AG09309 (cell line): ENCODE measurements around the gene RGS9.

Source experiments
- DNase-seq: peaks from one replicate; pipeline ENCODE4 v3.0.0-alpha.2; 2010; ENCODE audit warnings: low read depth
- H3K4me3 ChIP-seq: 2 replicates; pipeline ENCODE4 v1.5.1; 2011; ENCODE audit warnings: mild to moderate bottlenecking, low read depth, low read length, moderate library complexity; ENCODE audit not compliant: control insufficient read depth
- TF ChIP-seq, protein P1 (sequence below): IDR thresholded peaks from 2 replicates; pipeline ENCODE4 v1.5.1; 2011; ENCODE audit warnings: mild to moderate bottlenecking, low read depth, low read length, inconsistent platforms; ENCODE audit not compliant: insufficient read depth, control insufficient read depth; ENCODE audit errors: missing control alignments

RGS9 gene

DNA sequence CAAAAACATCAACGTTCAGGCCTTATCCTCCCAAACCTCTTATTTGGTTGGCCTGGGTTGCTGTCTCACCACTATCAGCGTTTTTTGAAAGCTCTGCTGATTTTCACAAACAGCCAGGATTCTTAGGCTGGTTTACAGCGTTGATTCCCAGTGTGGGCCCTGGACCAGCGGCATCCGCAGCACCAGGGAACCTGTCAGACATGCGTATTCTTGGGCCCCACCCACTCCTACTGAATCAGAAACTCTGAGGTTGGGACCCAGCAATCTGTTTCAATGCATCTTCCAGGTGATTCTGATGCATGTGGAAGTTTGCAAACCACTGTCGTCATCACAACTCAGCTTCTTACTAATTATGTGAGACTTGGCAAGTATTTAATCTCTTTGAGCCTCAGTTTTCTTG lies 58.5 kb downstream of the RGS9 start:
- no peak for DNase-seq
- no peak overlapping the region for H3K4me3 ChIP-seq
- TF ChIP-seq, protein P1, sequence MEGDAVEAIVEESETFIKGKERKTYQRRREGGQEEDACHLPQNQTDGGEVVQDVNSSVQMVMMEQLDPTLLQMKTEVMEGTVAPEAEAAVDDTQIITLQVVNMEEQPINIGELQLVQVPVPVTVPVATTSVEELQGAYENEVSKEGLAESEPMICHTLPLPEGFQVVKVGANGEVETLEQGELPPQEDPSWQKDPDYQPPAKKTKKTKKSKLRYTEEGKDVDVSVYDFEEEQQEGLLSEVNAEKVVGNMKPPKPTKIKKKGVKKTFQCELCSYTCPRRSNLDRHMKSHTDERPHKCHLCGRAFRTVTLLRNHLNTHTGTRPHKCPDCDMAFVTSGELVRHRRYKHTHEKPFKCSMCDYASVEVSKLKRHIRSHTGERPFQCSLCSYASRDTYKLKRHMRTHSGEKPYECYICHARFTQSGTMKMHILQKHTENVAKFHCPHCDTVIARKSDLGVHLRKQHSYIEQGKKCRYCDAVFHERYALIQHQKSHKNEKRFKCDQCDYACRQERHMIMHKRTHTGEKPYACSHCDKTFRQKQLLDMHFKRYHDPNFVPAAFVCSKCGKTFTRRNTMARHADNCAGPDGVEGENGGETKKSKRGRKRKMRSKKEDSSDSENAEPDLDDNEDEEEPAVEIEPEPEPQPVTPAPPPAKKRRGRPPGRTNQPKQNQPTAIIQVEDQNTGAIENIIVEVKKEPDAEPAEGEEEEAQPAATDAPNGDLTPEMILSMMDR: no peak

DNA sequence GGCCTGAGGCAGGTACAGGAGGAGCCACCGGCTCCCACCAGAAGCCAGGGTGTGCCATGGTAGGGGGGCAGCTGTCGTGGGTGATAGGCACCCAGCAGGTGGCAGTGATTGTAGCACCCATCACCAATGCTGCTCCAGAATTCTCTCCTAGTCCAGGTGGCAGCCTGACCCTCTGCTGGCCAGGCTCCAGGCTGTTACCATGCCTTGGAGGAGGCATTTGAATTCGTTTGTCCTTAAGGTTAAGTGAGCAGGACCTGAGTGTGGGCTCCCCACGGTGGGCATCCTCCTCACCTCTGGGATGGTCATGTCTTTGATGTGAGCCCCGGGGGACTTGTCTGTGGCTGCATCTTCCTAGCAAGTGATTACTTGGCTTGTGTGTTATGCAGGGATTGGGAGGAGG lies 59.4 kb downstream of the RGS9 start:
- no peak for DNase-seq
- no peak overlapping the region for H3K4me3 ChIP-seq

DNA sequence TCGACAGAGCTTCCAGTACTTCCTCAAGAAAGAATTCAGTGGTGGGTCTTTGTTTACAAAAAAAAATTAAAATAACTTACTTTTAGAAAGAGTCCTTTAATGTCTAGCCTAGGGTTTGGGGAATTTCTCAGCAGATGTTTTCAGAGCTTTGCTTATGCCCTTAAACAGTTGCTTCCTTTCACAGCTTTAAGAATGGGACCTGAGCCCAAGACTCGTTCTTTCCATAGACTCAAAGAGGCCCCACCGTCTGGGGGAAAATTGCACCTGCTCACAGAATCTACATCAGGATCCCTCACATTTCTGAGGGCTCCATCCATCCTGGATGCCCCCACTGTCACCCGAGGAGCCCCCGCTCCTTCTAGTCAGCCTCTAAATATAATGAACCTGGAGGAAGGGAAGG lies 60.0 kb downstream of the RGS9 start:
- no peak overlapping the region for H3K4me3 ChIP-seq
- DNase-seq: no peak
- TF ChIP-seq, protein P1: no peak

More for the DNA sequence above, 59.4 kb downstream of the RGS9 start:
- TF ChIP-seq, protein P1: no peak

DNA sequence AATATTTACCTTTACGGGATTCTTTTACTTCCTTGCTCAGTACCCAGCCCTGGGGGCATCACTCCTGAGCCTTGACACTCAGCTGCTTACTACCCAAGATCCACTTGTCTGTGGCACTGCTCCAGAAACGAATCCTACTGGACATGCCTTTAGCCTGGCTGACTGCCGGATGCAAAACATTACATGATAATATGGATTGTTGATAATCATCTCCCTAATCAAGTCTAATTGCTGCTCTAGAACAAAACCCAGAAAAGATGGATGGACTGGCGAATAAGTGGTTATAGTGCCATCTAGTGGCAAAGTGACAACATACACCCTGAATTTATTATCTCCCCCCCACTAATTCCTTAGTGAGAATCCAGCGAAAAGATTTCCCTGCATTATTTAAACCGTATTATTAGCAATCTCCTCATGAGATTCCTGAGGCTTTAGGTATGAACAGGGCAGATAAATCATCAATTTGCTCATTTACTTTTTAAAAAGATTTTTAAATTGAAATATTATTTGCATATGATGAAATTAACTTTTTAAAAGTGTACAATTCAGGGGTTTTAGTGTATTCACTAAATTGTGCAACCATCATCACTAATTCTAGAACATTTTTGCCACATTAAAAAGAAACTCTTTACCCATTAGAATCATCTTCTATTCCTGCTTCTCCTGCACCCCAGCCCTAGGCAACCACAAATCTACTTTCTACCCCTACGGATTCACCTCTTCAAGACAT lies 61.6 kb downstream of the RGS9 start:
- no peak overlapping the region for H3K4me3 ChIP-seq
- TF ChIP-seq, protein P1: peak; percentile 62
- DNase-seq: no peak

DNA sequence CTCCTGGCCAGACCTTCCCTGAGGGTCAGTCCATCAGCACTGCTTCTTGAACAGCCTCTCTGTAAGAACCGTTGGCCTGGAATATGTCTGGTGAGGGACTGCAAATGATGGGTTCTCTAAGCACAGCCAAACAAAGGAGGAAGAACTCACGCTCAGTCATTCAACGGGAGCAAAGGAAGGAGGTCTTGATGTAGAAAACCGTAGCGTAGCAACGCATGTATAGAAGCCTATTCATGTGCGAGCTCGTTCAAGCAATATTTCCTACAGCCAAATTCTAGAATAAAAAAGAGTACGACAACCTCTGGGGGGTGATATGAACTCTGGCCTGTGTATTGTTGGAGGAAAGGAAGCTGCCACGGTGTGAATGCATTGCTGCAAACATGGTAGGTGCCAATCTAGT lies 64.2 kb downstream of the RGS9 start:
- TF ChIP-seq, protein P1: no peak
- DNase-seq: no peak
- no peak overlapping the region for H3K4me3 ChIP-seq

DNA sequence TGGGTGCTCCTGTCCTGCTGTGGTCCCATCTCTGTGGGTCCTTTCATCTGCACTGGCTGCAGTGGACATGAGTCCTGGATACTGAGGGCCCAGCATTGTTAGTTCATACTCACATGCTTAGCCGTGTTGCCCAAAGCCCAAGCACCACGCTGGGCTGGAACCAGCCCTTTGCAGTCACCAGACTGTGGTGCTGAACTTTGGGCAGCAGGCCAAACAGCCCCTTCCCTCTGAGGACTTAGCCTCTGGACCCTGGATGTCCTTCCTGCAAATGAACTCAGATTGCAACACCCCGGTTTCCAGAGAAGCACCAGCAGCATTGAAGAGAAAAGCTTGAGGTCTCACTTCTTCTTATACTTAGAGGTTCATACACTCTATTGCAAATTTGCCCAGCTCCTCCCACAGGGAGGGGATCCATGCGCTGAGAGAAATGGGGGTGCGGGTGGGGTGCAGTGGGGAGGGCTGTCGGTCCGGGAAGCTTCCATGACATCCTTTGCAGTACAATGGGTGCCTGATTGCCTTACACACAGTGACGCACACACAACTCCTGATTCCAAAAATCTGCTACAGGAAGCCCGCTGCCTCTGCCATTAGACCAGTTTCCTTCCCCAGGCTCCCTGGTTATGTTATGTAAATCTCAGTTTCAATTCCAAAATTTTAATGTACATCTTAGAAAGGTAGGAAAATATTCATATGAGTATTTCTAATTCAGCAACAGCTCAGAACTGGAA lies 65.8 kb downstream of the RGS9 start:
- no peak overlapping the region for H3K4me3 ChIP-seq
- no peak for DNase-seq
- TF ChIP-seq, protein P1: no peak
